ENCODE results near the gene SELP. TPM values are rescaled to one million over a fixed set of nuclear protein-coding genes. Genes with fewer than 3 reads are reported as not detected.

SELP gene
- total and polyA plus RNA-seq, 2 of the 8 experiments (the other 6 are each of a cell fraction or from before 2014, with no cell fraction given), result not detected

DNA sequence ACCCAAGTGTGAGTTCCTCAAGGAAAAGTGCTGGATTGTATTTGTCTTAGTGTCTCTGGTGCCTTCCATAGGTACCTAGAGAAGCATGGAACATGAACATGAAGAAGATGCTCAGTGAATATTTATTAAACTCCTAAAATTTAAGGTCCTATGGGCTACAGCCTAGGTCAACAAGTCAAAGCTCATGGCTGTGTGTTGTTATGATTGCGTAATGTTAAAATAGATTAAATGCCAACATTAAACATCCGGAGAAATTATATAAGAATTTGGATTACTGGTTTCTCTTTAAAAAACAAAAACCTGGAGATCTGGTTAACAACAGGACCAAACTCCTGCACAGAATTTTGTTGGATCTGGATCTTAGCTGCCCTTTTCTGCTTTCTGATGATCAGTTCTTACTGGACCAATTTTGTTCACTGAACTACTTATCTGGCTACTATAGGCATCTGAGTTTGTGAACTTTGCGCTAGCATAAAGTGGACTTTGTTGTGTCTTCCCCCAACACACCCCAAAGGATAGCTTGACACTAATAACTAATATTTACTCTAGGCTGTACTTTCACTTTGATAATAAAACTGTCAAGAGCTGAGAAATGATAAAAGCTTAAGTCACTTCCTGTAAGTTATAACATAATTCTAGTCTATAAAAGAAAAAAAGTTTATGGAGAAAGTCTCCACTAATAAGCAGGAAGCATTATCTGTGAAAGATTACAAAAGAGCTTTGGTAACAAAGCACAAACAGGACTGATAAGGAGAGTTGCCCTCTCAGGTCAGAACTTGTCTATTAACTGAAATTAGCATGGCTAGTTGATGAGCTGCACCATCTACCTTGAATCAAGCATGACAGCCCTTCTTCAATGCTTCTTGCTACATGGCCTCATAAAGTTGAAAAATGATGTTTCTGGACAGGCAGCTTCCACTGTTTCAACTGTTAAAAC is 64.3 kb downstream of the SELP start:
- Histone ChIP-seq H2AK5ac (ENCODE audit: low read depth, low read length) (no peak overlapping the region), H3K4me3 (ENCODE audit: extremely low read depth in 1 of 4, insufficient read depth in 2 of 4, low read depth in 3 of 4, low read length in 4 of 4) (no peak overlapping the region), H2AFZ (ENCODE audit: low read length) (no peak overlapping the region), H2BK12ac (ENCODE audit: low read depth, low read length) (no peak overlapping the region), H3K27ac (ENCODE audit: low read depth, low read length) (no peak overlapping the region), H3K14ac (ENCODE audit: insufficient read length) (no peak overlapping the region), H4K8ac (ENCODE audit: extremely low read depth, insufficient read depth, low read length) (no peak overlapping the region), H3K27me3 (replicated peaks in 1 of 4; ENCODE audit: control insufficient read depth in 3 of 4, extremely low read depth in 1 of 4, insufficient read depth in 3 of 4, low read length in 3 of 4) (no peaks in the 10 kb centered on the region), H3K79me2 (ENCODE audit: control insufficient read depth in 1 of 2, insufficient read depth in 2 of 2, low read length in 2 of 2) (no peaks in the 10 kb centered on the region), H2BK5ac (ENCODE audit: low read depth, low read length) (no peak overlapping the region), H2BK15ac (ENCODE audit: low read length) (no peak overlapping the region), H3K18ac (ENCODE audit: extremely low read depth, low read length) (no peak overlapping the region), H4K20me1 (replicated peaks in 1 of 2; ENCODE audit: control insufficient read depth in 1 of 2, insufficient read depth in 2 of 2, low read length in 2 of 2) (no peaks in the 10 kb centered on the region), H2BK20ac (ENCODE audit: low read length) (no peak overlapping the region), H4K5ac (ENCODE audit: insufficient read length, low read depth, low read length) (no peak overlapping the region), H3K9ac (replicated peaks in 1 of 4; ENCODE audit: extremely low read depth in 1 of 4, low read depth in 3 of 4, low read length in 3 of 4) (no peak overlapping the region), H3K79me1 (ENCODE audit: low read depth, low read length) (no peaks in the 10 kb centered on the region), H3K23ac (ENCODE audit: insufficient read length) (no peak overlapping the region), H3K9me3 (ENCODE audit: insufficient read depth in 2 of 2, low read depth in 1 of 2, low read length in 1 of 2) (no peaks in the 10 kb centered on the region), H4K91ac (replicated peaks; ENCODE audit: insufficient read length, low read length) (no peak overlapping the region), H3K23me2 (ENCODE audit: low read depth, low read length) (no peaks in the 10 kb centered on the region), H3K4me2 (ENCODE audit: insufficient read depth in 1 of 2, low read depth in 2 of 2, low read length in 2 of 2) (no peak overlapping the region), H3K4ac (replicated peaks; ENCODE audit: insufficient read length, low read depth, low read length) (no peak overlapping the region), H3K36me3 (ENCODE audit: control insufficient read depth in 2 of 4, insufficient read depth in 4 of 4, low read length in 3 of 4) (no peaks in the 10 kb centered on the region), H3K4me1 (replicated peaks in 1 of 4; ENCODE audit: control insufficient read depth in 3 of 4, insufficient read depth in 4 of 4, low read length in 3 of 4) (no peaks in the 10 kb centered on the region), H3K56ac (replicated peaks; ENCODE audit: insufficient read length, low read depth, low read length) (no peak overlapping the region), H2BK120ac (replicated peaks; ENCODE audit: low read depth, low read length) (no peak overlapping the region)
- CTCF ChIA-PET (ENCODE audit: partially characterized antibody), result interaction anchor here (0.7 to 1.1 kb wide), 2 partner anchors 19 to 236 kb away, joined by 3 to 5 read pairs; no protein-coding TSS in a partner anchor
- POLR2A ChIA-PET (ENCODE audit: partially characterized antibody), result no interaction called here
- FAIRE-seq, result no peak
- no peak for DNase-seq (ENCODE audit: low read depth in 1 of 2, low spot score in 2 of 2)
- WGBS, 2 experiments (ENCODE audit: extremely low coverage in 1 of 2, insufficient coverage in 1 of 2, insufficient read length in 1 of 2, insufficient replicate concordance in 2 of 2, low coverage in 1 of 2, low lambda C conversion rate in 2 of 2, missing lambda C conversion rate in 1 of 2), result 98% methylated on average over 3 of the region's 3 CpGs; no CpG with 5 or more reads in 1 of the 2 experiments
- TF ChIP-seq POLR2A (IDR thresholded peaks at IDR 0.05; ENCODE audit: control extremely low read depth in 1 of 2, low read depth in 2 of 2, low read length in 2 of 2) (no peak), CEBPB (IDR thresholded peaks at IDR 0.05; ENCODE audit: low read depth, low read length) (peak; percentile 76; the same call in 1 of the 2 replicates), SIX5 (IDR thresholded peaks at IDR 0.05; ENCODE audit: low read depth, low read length) (no peak), JUND (IDR thresholded peaks at IDR 0.05; ENCODE audit: low read length) (no peak)
